ENCODE data around the gene OPN5. TPM values are rescaled to one million over a fixed set of nuclear protein-coding genes. Genes with fewer than 3 reads are reported as not detected.

OPN5 gene
- total RNA-seq, 1 donor from 2014 or later = not detected

DNA sequence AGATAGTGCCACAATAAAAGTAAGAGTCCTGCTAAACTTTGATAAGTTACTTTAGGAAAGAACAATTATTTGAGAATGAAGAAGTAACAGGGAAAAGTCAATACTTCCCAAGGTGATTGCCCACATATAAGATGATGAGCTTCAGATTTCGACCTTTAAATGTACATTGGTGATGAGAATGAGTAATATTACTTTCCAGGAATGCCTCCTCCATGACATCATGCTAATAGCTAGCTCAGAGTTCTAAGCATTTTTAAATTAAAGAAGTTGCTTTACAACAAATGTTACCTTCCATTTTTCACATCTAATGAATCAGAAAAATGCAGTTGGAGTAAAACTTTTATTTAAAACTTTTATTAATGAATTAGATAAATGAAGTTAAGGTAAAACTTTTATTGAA is 22.5 kb upstream of the OPN5 start:
- no peaks in the 10 kb centered on the region for H3K27me3 Mint-ChIP-seq
- no peaks in the 10 kb centered on the region for H3K4me1 Mint-ChIP-seq (ENCODE audit: low read depth)
- TF ChIP-seq, protein P1, sequence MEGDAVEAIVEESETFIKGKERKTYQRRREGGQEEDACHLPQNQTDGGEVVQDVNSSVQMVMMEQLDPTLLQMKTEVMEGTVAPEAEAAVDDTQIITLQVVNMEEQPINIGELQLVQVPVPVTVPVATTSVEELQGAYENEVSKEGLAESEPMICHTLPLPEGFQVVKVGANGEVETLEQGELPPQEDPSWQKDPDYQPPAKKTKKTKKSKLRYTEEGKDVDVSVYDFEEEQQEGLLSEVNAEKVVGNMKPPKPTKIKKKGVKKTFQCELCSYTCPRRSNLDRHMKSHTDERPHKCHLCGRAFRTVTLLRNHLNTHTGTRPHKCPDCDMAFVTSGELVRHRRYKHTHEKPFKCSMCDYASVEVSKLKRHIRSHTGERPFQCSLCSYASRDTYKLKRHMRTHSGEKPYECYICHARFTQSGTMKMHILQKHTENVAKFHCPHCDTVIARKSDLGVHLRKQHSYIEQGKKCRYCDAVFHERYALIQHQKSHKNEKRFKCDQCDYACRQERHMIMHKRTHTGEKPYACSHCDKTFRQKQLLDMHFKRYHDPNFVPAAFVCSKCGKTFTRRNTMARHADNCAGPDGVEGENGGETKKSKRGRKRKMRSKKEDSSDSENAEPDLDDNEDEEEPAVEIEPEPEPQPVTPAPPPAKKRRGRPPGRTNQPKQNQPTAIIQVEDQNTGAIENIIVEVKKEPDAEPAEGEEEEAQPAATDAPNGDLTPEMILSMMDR (IDR thresholded peaks at IDR 0.05; ENCODE audit: unreplicated experiment) = no peak
- no peak overlapping the region for H3K4me3 Mint-ChIP-seq (ENCODE audit: low read depth)
- H3K36me3 Mint-ChIP-seq (ENCODE audit: insufficient read depth) = peaks cover 1% of the 10 kb centered on the region
- no peak for DNase-seq (ENCODE audit: low spot score, unreplicated experiment)
- H3K27ac Mint-ChIP-seq = no peak overlapping the region
- peaks cover 3% of the 10 kb centered on the region for H3K9me3 Mint-ChIP-seq (ENCODE audit: low read depth)

DNA sequence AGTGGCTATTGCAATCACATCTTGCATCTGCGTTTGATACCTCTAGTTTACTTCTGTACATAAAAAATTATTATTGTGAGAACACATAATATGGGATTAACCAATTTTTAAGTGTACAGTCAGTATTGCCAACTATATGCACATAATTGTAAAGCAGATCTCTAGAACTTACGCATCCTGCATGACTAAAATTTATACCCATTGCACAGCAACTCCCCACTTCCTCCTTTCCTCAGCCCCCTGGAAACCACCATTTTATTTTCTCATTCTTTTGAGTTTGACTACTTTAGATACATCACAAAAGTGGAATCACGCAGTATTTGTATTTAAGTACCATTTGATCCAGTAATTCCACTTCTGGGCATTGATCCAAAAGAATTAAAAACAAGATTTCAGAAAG is 19.3 kb upstream of the OPN5 start:
- H3K27ac Mint-ChIP-seq = no peak overlapping the region
- no peak overlapping the region for H3K4me3 Mint-ChIP-seq (ENCODE audit: low read depth)
- TF ChIP-seq, protein P1 (IDR thresholded peaks at IDR 0.05; ENCODE audit: unreplicated experiment) = no peak
- DNase-seq (ENCODE audit: low spot score, unreplicated experiment) = no peak
- H3K4me1 Mint-ChIP-seq (ENCODE audit: low read depth) = no peaks in the 10 kb centered on the region
- no peaks in the 10 kb centered on the region for H3K36me3 Mint-ChIP-seq (ENCODE audit: insufficient read depth)
- peaks cover 3% of the 10 kb centered on the region for H3K9me3 Mint-ChIP-seq (ENCODE audit: low read depth)
- H3K27me3 Mint-ChIP-seq = no peaks in the 10 kb centered on the region

DNA sequence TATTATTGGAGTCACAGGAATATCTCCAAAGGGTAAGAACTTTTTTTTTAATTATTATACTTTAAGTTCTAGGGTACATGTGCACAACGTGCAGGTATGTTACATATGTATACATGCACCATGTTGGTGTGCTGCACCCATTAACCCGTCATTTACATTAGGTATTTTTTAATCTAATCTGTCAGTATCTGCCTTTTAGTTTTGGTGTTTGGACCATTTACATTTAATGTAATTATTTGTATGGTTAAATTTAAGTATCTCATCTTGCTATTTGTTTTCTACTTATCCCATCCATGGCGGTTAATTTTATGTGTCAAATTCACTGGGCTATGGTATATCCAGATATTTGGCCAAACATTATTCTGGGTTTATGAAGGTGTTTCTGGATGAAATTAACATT is 15.4 kb upstream of the OPN5 start:
- TF ChIP-seq, protein P1 (IDR thresholded peaks at IDR 0.05; ENCODE audit: unreplicated experiment) = no peak
- H3K4me1 Mint-ChIP-seq (ENCODE audit: low read depth) = peaks cover 3% of the 10 kb centered on the region
- no peak for DNase-seq (ENCODE audit: low spot score, unreplicated experiment)
- no peak overlapping the region for H3K27ac Mint-ChIP-seq
- H3K36me3 Mint-ChIP-seq (ENCODE audit: insufficient read depth) = no peaks in the 10 kb centered on the region
- H3K9me3 Mint-ChIP-seq (ENCODE audit: low read depth) = peaks cover 6% of the 10 kb centered on the region
- H3K4me3 Mint-ChIP-seq (ENCODE audit: low read depth) = no peak overlapping the region
- no peaks in the 10 kb centered on the region for H3K27me3 Mint-ChIP-seq

DNA sequence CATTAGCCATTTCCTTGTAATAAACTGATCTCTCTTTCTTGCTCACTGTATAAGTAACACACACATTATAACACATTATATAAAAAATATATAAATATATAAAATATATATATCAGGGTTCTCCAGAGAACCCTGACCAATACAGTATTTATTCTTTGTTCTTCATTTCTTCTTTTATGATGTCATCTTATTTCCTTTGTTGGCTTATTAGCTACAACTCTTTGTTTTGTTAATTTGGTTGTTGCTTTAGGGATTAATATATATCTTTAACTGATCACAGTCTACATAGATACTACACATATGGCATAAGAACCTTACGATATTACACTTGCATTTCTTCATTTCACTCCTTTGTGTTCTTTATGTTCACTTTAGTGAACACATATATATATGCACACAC is 14.7 kb upstream of the OPN5 start:
- H3K27me3 Mint-ChIP-seq = no peaks in the 10 kb centered on the region
- peaks cover 3% of the 10 kb centered on the region for H3K4me1 Mint-ChIP-seq (ENCODE audit: low read depth)
- no peak overlapping the region for H3K27ac Mint-ChIP-seq
- H3K9me3 Mint-ChIP-seq (ENCODE audit: low read depth) = peaks cover 6% of the 10 kb centered on the region
- no peaks in the 10 kb centered on the region for H3K36me3 Mint-ChIP-seq (ENCODE audit: insufficient read depth)
- DNase-seq (ENCODE audit: low spot score, unreplicated experiment) = no peak
- TF ChIP-seq, protein P1 (IDR thresholded peaks at IDR 0.05; ENCODE audit: unreplicated experiment) = no peak
- no peak overlapping the region for H3K4me3 Mint-ChIP-seq (ENCODE audit: low read depth)

DNA sequence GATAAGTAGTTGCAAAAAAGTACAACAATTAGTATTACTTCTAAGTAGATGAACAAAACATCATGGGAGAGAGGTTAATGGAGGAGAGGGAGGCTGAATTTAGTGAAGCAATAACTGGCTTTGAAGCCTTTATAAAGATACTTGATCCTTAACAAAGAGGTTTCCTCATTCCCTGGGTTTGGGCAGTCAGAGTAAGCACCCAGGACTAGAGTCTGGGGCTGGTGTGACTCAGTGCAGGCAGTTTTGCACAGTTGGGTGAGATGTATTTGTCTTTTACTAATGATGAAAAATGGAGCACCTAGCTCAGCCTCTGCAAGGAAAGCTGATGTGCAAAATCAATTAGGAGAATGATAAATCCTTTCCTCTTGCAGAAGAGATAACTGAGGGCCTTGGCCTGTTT is 11.8 kb upstream of the OPN5 start:
- TF ChIP-seq, protein P1 (IDR thresholded peaks at IDR 0.05; ENCODE audit: unreplicated experiment) = no peak
- H3K4me1 Mint-ChIP-seq (ENCODE audit: low read depth) = peaks cover 3% of the 10 kb centered on the region
- no peak for DNase-seq (ENCODE audit: low spot score, unreplicated experiment)
- no peak overlapping the region for H3K4me3 Mint-ChIP-seq (ENCODE audit: low read depth)
- H3K9me3 Mint-ChIP-seq (ENCODE audit: low read depth) = peaks cover 6% of the 10 kb centered on the region
- H3K27me3 Mint-ChIP-seq = no peaks in the 10 kb centered on the region
- no peak overlapping the region for H3K27ac Mint-ChIP-seq
- H3K36me3 Mint-ChIP-seq (ENCODE audit: insufficient read depth) = no peaks in the 10 kb centered on the region
